HL-60 (cell line): ENCODE results near the gene ST6GALNAC2.

Experiments
- DNase-seq, 2 experiments: peaks; one replicate each; pipeline ENCODE4 v3.0.0-alpha.2; 2010 to 2020; ENCODE audit warnings: low read depth in 1 of 2, low spot score in 1 of 2
- H3K27ac ChIP-seq: fragments of 250-450 bp; sonication (Bioruptor Pico); replicated peaks from 2 replicates; pipeline ENCODE4 v1.5.1; 2020; ENCODE audit warnings: mild to moderate bottlenecking, moderate library complexity
- H3K27me3 ChIP-seq: fragments of 250-450 bp; sonication (Bioruptor Pico); 2 replicates; pipeline ENCODE4 v1.5.1; 2021; ENCODE audit warnings: mild to moderate bottlenecking, moderate library complexity; ENCODE audit not compliant: insufficient read depth, poor library complexity, severe bottlenecking
- H3K4me3 ChIP-seq: replicated peaks from 2 replicates; pipeline ENCODE4 v1.5.1; 2011; ENCODE audit warnings: mild to moderate bottlenecking, control low read depth, low read length; ENCODE audit not compliant: insufficient read depth
- GABPA ChIP-seq: IDR thresholded peaks from 2 replicates; pipeline ENCODE4 v1.6.1; 2012; ENCODE audit warnings: low read depth
- POLR2AphosphoS5 ChIP-seq: IDR thresholded peaks from 2 replicates; pipeline ENCODE4 v1.6.1; 2012; ENCODE audit warnings: low read depth
- REST ChIP-seq: IDR thresholded peaks from 2 replicates; pipeline ENCODE4 v1.6.1; 2012; ENCODE audit warnings: low read depth; ENCODE audit not compliant: insufficient replicate concordance
- SPI1 ChIP-seq: IDR thresholded peaks from 2 replicates; pipeline ENCODE4 v1.6.1; 2012; ENCODE audit warnings: low read depth, mild to moderate bottlenecking, borderline replicate concordance
- TF ChIP-seq, protein P1 (sequence below): IDR thresholded peaks from one replicate; pipeline ENCODE4 v1.5.1; 2011; ENCODE audit warnings: low read length, control low read depth, inconsistent platforms; ENCODE audit not compliant: insufficient read depth

Gene ST6GALNAC2

DNA sequence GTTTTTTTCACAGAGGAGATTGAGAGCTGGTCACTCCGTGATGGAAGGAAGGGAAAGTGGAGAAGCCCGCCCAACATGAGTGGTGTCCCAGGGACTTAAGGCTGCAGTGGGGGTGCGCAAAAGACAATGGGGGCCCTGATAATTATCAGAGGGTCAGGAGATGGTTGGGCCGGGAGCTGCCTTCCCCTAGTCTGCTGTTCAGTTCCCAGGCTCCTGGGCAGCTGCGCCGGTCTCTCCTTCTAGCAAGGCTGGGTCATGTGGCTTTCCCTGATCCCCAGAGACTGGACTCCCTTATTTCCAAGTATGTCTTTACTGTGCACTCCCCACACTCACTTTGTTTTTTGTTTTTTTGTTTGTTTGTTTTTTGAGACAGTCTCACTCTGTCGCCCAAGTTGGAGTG is 64.4 kb downstream of the ST6GALNAC2 start:
- TF ChIP-seq POLR2AphosphoS5: no peak
- TF ChIP-seq SPI1: no peak
- TF ChIP-seq, protein P1, sequence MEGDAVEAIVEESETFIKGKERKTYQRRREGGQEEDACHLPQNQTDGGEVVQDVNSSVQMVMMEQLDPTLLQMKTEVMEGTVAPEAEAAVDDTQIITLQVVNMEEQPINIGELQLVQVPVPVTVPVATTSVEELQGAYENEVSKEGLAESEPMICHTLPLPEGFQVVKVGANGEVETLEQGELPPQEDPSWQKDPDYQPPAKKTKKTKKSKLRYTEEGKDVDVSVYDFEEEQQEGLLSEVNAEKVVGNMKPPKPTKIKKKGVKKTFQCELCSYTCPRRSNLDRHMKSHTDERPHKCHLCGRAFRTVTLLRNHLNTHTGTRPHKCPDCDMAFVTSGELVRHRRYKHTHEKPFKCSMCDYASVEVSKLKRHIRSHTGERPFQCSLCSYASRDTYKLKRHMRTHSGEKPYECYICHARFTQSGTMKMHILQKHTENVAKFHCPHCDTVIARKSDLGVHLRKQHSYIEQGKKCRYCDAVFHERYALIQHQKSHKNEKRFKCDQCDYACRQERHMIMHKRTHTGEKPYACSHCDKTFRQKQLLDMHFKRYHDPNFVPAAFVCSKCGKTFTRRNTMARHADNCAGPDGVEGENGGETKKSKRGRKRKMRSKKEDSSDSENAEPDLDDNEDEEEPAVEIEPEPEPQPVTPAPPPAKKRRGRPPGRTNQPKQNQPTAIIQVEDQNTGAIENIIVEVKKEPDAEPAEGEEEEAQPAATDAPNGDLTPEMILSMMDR: no peak
- no peak for TF ChIP-seq GABPA
- TF ChIP-seq REST: no peak
- DNase-seq: no peak
- Histone ChIP-seq H3K27me3 (no peaks in the 10 kb centered on the region), H3K27ac (no peak overlapping the region), H3K4me3 (no peak overlapping the region)

DNA sequence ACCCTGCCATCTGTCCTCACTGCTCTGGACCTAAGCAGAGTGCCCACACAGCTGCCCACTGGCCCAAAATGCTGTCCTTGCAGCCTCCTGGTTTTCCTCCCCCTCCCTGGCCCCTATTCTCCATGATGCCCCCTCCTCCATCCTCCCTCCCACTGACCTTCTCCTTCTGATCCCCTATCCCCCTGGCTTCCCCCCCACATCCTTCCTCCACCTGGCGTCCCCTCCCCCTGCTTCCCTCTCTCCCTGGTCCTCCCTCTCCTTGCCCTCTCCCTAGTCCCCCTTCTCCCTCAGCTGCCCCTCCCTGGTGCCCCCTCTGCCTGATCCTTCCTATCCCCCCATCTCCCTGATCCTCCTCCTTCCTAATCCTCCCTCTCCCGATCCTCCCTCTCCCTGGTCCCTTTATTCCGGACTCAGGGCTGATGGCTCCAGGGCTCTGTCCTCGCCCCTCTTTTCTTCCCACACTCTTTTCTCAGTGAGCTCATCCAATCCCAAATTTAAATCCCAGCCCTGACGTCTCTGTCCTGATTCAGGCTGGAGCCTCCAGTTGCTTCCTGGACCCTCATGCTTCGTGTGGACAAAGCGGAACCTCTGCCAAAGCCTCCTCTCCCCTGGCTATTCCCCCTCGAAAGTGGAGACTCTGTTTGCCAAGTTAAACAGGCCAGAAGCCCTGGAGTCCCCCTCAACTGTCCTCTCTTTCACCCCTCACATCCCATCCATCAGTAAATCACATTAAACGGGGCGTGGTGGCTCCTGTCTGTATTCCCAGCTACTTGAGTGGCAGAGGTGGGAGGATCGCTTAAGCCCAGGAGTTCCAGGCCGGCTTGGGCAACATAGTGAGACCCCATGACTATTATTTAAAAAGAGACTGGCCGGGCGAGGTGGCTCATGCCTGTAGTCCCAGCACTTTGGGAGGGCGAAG is 66.4 kb downstream of the ST6GALNAC2 start:
- H3K27me3 ChIP-seq: no peaks in the 10 kb centered on the region
- TF ChIP-seq, protein P1: no peak
- TF ChIP-seq REST (no peak), SPI1 (no peak), GABPA (no peak), POLR2AphosphoS5 (no peak)
- no peak for DNase-seq
- H3K27ac ChIP-seq: no peak overlapping the region
- H3K4me3 ChIP-seq: no peak overlapping the region

DNA sequence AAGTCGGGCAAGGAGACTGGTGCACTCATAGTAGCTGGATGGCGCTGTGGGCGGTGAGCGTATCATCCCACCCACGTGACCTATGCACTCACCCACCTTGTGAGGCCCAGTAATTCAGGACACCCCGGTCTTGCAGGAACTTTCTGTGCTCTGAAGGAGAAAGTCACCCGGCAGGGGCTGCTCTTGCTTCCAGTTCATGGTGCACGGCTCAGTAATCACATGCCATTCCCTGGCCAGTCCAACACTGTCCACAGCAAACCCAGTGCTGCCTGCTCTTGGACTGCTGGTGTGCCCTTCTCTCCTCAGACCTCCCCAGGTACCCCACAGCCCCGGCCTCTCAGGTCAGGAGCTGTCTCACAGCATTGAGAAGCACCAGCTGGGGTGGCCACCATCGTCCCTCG is 68.0 kb downstream of the ST6GALNAC2 start:
- DNase-seq: no peak
- TF ChIP-seq, protein P1: no peak
- TF ChIP-seq REST (no peak), SPI1 (no peak), POLR2AphosphoS5 (no peak), GABPA (no peak)
- Histone ChIP-seq H3K27me3 (no peaks in the 10 kb centered on the region), H3K4me3 (no peak overlapping the region), H3K27ac (no peak overlapping the region)
